ENCODE data around the gene DTNA. TPM values are rescaled to one million over a fixed set of nuclear protein-coding genes. Genes with fewer than 3 reads are reported as not detected.

The DTNA gene
- total RNA-seq, 1 experiment from 2014 or later: not detected

DNA sequence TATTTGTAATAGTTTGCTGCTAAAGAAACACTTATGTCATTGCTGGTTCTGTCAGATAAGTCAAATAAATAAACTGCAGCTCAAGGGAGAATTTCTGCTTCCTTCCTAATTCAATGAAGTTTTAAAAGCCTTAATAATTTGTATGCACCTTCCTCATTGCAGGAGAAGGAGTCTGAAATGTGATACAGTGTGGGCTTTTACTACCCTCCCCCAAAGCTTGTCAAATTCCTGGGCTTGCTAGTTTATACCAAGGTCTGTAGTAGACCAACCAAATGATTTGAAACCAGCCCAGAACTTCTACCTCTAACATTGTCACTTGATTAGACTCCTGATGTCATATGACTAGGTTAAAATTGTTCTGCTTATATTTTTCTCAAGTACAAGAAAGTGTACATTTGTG is 131.8 kb downstream of the DTNA start:
- intact Hi-C loops (cut with micrococcal nuclease; ENCODE audit: unreplicated experiment): no loop called here

DNA sequence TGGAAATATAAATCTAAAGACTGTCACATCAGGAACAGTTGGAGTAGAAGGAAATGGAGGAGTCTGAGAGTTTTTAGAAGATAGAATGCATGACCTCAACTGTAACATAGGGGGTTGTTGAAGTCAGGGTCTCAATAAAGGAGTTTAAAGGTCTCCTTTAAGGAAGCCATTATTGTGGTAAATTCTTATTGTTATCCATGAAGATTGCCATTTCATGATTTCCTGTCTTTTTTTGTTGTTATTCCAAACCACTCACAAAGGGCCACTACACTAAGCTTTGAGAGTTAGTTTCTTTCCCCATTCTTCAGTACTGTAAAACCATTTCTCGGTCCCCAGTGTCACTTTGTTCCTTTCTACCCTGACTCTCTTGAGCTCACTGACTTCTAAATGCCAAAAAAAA is 134.0 kb downstream of the DTNA start:
- intact Hi-C loops (cut with micrococcal nuclease; ENCODE audit: unreplicated experiment): no loop called here
- Histone ChIP-seq H3K27ac (no peak overlapping the region), H3K9me2 (ENCODE audit: insufficient read depth) (no peaks in the 10 kb centered on the region), H3K4me1 (replicated peaks; ENCODE audit: insufficient read depth) (no peaks in the 10 kb centered on the region), H3K4me2 (no peak overlapping the region), H3K27me3 (ENCODE audit: insufficient read depth, low read depth) (no peaks in the 10 kb centered on the region), H2AFZ (no peak overlapping the region), H4K20me1 (ENCODE audit: insufficient read depth) (no peaks in the 10 kb centered on the region), H3K79me2 (ENCODE audit: low read depth) (no peaks in the 10 kb centered on the region), H3K9me3 (ENCODE audit: insufficient read depth, low read depth) (no peaks in the 10 kb centered on the region), H3K4me3 (no peak overlapping the region), H3F3A (ENCODE audit: insufficient read depth, low read depth) (no peaks in the 10 kb centered on the region), H3K36me3 (ENCODE audit: low read depth) (no peaks in the 10 kb centered on the region)
- TF ChIP-seq EZH2 (IDR thresholded peaks at IDR 0.05; ENCODE audit: low read depth): no peak
- TF ChIP-seq, protein P1, sequence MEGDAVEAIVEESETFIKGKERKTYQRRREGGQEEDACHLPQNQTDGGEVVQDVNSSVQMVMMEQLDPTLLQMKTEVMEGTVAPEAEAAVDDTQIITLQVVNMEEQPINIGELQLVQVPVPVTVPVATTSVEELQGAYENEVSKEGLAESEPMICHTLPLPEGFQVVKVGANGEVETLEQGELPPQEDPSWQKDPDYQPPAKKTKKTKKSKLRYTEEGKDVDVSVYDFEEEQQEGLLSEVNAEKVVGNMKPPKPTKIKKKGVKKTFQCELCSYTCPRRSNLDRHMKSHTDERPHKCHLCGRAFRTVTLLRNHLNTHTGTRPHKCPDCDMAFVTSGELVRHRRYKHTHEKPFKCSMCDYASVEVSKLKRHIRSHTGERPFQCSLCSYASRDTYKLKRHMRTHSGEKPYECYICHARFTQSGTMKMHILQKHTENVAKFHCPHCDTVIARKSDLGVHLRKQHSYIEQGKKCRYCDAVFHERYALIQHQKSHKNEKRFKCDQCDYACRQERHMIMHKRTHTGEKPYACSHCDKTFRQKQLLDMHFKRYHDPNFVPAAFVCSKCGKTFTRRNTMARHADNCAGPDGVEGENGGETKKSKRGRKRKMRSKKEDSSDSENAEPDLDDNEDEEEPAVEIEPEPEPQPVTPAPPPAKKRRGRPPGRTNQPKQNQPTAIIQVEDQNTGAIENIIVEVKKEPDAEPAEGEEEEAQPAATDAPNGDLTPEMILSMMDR (conservative IDR thresholded peaks at IDR 0.05): no peak
- DNase-seq: no peak
- POLR2A ChIA-PET (ENCODE audit: unreplicated experiment): no interaction called here
- CTCF ChIA-PET: no interaction called here
- no TSS peak for BruUV-seq (replicated peaks)

More for the DNA sequence above, 131.8 kb downstream of the DTNA start:
- DNase-seq: no peak
- no peak overlapping the region for H2AFZ ChIP-seq
- no peak overlapping the region for H3K4me3 ChIP-seq
- TF ChIP-seq, protein P1 (conservative IDR thresholded peaks at IDR 0.05): no peak
- no peak for TF ChIP-seq EZH2 (IDR thresholded peaks at IDR 0.05; ENCODE audit: low read depth)
- H3K36me3 ChIP-seq (ENCODE audit: low read depth): no peaks in the 10 kb centered on the region
- no peaks in the 10 kb centered on the region for H3K79me2 ChIP-seq (ENCODE audit: low read depth)
- ChIA-PET POLR2A (ENCODE audit: unreplicated experiment) (no interaction called here), CTCF (no interaction called here)
- no peak overlapping the region for H3K4me2 ChIP-seq
- no TSS peak for BruUV-seq (replicated peaks)
- H3K9me2 ChIP-seq (ENCODE audit: insufficient read depth): no peaks in the 10 kb centered on the region
- no peaks in the 10 kb centered on the region for H3F3A ChIP-seq (ENCODE audit: insufficient read depth, low read depth)
- no peaks in the 10 kb centered on the region for H3K9me3 ChIP-seq (ENCODE audit: insufficient read depth, low read depth)
- no peaks in the 10 kb centered on the region for H3K4me1 ChIP-seq (replicated peaks; ENCODE audit: insufficient read depth)
- H3K27me3 ChIP-seq (ENCODE audit: insufficient read depth, low read depth): no peaks in the 10 kb centered on the region
- H4K20me1 ChIP-seq (ENCODE audit: insufficient read depth): no peaks in the 10 kb centered on the region
- H3K27ac ChIP-seq: no peak overlapping the region

DNA sequence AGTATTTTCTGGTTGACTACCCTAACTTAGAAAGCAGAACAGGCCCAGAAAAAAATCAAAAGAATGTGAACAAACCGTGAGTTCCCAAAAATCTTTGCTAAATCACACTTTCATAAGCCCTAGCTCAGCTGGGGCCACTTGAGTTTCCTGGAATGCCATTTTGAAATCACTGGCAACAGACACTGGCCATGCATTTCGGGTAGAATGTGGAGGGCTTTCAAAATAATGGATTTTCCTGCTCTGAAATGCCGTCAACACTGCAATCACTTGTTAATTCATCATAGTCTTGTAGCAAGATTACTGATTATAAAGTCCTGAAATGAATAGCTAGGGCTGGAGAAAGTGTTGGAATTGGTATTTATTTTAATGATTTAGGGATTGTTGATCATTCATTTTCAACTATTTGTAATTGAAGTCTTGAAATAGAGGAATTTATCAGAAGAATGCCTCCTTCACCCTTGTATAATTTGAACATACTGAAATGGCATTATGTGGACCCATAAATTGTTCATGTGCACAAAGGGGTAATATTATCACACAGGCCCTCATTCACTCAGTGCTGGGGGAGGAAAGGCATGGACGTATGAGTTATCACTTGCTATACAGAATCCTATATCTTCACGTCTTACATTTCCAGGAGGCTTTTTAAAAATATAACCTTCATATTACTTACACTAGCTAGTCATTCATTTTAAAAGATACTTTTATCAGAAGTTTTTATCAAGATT is 134.8 kb downstream of the DTNA start:
- Histone ChIP-seq H3K27ac (no peak overlapping the region), H3K27me3 (ENCODE audit: insufficient read depth, low read depth) (no peaks in the 10 kb centered on the region), H4K20me1 (ENCODE audit: insufficient read depth) (no peaks in the 10 kb centered on the region), H3K4me2 (no peak overlapping the region), H3F3A (ENCODE audit: insufficient read depth, low read depth) (no peaks in the 10 kb centered on the region), H3K4me1 (replicated peaks; ENCODE audit: insufficient read depth) (no peaks in the 10 kb centered on the region), H3K36me3 (ENCODE audit: low read depth) (no peaks in the 10 kb centered on the region), H3K79me2 (ENCODE audit: low read depth) (no peaks in the 10 kb centered on the region), H3K4me3 (no peak overlapping the region), H3K9me2 (ENCODE audit: insufficient read depth) (no peaks in the 10 kb centered on the region), H2AFZ (no peak overlapping the region), H3K9me3 (ENCODE audit: insufficient read depth, low read depth) (no peaks in the 10 kb centered on the region)
- TF ChIP-seq, protein P1 (conservative IDR thresholded peaks at IDR 0.05): no peak
- TF ChIP-seq EZH2 (IDR thresholded peaks at IDR 0.05; ENCODE audit: low read depth): no peak
- DNase-seq: no peak
- ChIA-PET POLR2A (ENCODE audit: unreplicated experiment) (no interaction called here), CTCF (no interaction called here)
- intact Hi-C loops (cut with micrococcal nuclease; ENCODE audit: unreplicated experiment): no loop called here
- no TSS peak for BruUV-seq (replicated peaks)
